ENCODE data around the gene KCNN2. TPM values are rescaled to one million over a fixed set of nuclear protein-coding genes. Genes with fewer than 3 reads are reported as not detected.

The KCNN2 gene
- total and polyA plus RNA-seq, 2 of the 8 experiments (the other 6 are each of a cell fraction or from before 2014, with no cell fraction given) = 13.1 to 18.6 TPM

DNA sequence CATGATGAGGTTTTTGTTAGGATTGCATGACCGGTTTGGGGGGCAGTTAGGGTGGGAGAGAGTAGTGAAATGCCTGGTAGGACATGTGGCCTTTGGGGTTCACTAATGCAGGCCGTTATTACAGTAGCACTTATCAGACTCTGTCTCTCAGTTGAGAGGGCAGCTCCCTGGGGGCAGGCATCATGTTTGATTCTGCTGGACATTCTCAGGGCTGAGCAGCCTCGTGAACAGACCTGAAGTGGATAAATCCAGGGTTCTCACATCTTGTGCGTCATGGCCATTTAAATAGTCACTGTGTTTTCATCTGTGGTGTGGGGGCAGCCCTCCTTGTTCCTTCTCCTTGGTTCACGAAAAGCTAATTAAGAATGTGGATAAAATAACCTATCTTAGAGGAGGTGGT, 18.9 kb downstream of the KCNN2 start (continued):
- TF ChIP-seq KDM1A (IDR thresholded peaks at IDR 0.05; ENCODE audit: borderline replicate concordance, low read length) (no peak), GTF2F1 (IDR thresholded peaks at IDR 0.05; ENCODE audit: borderline replicate concordance, low read depth, low read length) (no peak), POLR2AphosphoS5 (IDR thresholded peaks at IDR 0.05; ENCODE audit: low read depth, low read length) (no peak), SIRT6 (IDR thresholded peaks at IDR 0.05; ENCODE audit: low read length) (no peak), HDAC2 (IDR thresholded peaks at IDR 0.05; ENCODE audit: borderline replicate concordance in 1 of 2, low read depth in 2 of 2, low read length in 2 of 2) (no peak), SP1 (IDR thresholded peaks at IDR 0.05; ENCODE audit: low read depth, low read length) (no peak), NRF1 (IDR thresholded peaks at IDR 0.05; ENCODE audit: low read depth, low read length) (no peak), ASH2L (IDR thresholded peaks at IDR 0.05; ENCODE audit: low read length) (no peak)
